NCI-H69 (cell line): ENCODE measurements around the gene HADH.
"Not testable (repeated sequence)": the region's sequence is repeated elsewhere in the genome, so short reads cannot be mapped to it uniquely, and the experiment has no call there.

Experiments
- DNase-seq: peaks from one replicate; lab custom pipeline; 2025; lab: John Stamatoyannopoulos, UW

The HADH gene

DNA sequence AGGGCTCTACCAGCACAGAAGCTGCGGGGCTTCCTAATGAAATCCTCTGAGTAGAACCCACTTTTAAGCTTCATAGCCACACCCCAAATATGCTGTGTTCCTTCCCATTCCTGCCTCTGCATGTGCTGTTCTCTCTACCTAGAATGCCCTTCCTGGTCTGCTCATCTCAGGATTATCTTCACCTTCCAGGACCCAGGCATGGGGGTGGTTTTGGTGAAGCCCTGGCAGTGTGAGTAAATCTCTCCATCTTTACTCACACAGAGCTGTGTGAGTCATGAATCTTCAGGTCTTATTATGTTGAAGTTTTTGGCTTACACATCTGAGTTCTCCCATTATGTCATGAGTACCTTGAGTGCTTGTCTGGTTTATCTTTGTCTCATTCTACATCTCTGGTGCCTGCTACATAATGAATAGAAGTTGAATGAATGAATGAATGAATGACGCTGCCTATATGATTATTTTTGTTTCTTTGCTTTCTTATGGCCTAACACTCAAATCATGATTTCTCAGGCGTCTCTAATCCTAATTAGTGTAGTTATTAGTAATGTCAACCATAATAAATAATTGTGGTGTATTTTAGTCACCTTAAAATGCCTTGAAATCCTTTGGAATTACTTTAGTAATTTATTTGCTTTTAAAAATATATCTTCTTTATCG is 41.9 kb downstream of the HADH start:
- no peak for DNase-seq

DNA sequence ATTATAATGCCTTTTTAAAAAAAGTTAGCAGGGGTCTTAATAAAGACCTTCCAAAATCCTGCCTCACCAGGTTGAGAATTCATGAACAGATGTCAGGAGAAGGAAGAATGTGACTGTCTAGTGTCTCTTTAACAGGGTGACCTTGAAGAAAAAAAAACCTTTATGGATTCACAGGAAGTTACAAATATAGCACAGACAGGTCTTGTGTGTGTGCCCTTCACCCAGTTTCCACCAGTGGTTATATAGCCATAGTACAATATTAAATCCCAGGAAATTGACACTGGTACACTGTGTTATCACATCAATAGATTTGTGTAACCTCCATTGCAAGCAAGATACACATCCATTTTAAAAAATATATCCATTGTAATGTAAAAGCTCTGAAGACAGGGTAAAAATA is 43.7 kb downstream of the HADH start:
- DNase-seq = no peak

DNA sequence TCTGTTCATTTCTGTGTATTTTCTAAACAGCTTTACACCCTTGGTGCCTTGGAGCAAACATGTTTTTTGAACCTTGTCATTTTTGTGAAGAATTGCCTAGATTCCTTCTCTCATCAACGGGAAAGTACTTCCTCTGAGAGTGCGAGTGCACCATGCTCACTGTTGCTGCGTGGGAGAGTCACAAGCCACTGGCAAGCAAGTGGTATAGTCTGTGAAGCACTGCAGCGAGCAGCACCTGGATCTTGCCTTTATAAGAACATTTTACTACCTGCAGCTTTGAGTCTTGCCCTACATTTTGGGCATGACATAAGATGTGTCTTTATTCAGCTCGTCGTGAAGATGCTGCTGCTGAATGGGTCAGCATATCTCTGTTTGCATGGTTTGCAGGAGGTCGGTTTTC is 44.9 kb downstream of the HADH start:
- DNase-seq = no peak

DNA sequence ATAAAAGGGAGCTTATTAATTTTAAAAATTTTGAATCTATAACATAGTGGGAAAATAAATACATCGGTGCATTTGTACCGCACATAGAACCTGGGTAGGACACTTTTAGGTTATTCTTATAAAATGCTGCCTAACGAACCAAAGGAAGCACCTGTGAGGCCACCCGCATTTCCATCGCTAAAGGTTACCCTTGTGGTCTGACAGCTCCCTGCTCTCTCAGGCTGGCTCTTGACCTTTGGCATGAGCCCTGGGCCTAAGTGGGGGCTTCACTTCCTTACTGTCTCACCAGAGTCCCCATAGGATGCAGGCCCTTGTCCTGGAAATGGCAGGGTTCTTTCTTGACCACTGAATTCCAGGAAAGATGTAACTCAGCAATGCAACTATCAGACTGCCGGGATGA is 46.0 kb downstream of the HADH start:
- DNase-seq = no peak

DNA sequence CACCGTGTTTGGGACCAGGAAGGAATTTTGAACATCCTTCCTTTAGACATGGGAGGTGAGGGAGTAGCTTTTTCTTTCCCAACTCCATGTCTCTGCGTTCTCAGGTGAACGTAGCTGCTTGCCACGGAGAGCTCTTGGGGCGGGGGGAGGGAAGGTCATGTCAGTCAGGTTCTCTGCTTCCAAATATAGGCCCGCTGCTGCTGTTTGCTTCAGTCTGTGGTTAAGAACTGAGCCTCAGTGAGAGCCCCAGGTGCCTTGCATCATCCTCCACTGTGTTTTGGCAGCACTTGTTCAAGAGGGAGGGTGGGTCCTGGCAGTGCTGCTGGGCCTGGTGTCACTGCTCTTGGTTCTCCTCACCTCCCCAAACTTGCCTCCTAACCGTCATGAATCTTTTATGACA is 46.5 kb downstream of the HADH start:
- DNase-seq = no peak

DNA sequence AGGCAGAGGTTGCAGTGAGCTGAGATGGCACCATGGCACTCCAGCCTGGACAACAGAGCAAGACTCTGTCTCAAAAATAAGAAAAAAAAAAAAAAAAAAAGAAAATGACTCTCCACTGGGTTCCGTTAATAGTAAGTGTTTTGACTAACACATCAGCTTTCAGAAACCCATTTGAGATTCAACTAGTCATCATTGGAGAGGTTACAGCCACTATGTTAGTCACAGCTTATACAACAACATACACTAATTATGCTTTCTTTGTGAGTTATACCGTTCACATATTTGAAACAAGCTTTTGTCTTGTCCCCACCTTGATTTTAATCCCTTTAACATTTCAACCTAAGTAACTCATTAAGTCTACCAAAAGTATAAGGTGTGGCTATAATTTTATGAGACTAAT is 48.2 kb downstream of the HADH start:
- no peak for DNase-seq

DNA sequence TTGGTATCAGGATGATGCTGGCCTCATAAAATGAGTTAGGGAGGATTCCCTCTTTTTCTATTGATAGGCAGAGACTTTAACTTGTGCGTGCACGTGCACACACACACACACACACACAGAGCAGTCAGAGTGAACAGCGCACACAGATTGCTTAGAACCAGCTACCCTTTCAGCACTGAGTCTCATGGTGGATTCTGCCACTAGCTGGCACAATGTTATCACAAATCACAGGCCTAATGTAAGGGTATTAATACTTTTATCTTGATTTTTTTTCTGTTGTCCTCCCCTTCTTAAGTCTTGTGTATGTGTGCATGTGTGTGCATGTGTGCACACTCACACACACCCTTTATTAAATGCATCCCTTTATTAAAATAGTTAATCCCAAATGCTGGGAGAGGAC is 53.2 kb downstream of the HADH start:
- DNase-seq = peak; percentile 5

DNA sequence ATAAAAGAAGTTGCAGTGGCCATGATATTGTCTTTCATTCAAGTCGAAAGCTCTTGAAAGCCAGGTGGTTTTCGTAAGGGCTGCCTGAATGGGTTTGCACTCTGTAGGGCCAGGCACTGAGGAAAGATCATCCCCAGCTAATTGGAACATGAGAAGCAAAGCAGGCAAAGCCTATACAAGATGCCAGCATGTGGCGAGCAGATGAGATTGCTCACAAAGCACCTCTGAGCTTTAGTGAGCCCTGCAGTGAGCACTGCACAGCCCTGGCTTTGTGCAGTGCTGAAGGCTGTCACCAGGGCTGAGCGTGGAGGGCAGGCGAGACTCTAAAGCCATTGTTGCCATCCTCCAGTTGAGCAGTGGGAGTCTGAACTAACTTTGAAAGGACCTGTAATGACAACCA is 53.8 kb downstream of the HADH start:
- peak; percentile 64 for DNase-seq

DNA sequence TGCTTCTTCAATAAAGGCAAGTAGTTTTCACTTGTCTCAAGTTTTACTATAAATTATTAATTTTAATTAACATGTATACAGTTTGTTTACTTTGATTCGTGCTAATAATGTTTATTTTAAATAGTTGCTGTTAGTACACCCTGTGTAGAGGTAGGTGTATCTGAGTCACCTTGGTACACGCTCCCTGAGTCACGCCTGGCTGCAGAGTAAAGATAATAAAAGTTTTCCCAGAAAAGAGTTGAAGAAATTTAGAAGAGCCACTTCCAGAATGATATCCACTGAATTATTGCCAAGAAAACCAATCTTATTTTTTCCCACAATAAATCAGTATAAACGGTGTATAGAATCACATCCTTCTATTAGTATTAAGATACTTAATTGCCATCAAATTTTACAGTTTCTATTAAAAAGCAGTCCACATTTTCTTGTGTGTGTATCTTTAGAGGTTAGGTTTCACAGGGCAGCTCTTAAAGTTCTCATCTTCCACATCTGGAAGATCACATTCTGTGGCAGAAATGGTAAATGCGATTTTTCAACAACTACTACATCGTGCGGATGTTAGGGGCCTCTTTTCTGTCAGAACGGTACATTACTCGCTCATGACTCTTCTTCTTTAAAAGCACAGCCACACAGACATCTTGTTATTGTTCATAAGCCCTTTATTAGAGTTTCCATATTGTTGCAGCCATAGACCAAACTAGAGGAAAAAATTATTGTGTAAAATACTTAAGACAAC is 55.4 kb downstream of the HADH start:
- no peak for DNase-seq

DNA sequence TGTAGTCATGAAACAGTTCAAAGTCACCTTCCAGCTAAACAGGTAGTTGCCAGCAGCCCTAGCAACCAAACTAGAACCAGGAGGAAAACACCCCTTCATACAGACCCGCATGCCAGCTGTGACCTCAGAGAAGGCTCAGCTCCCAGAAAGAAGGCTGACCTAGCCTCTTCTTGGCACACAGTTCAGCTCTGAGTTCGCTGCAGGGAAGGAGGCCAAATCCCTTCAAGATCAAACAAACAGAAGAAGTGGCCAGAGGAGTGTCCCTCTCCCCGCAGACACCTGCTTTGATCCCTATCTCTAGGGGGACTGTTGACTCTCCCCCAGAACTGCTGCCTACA is 56.0 kb downstream of the HADH start:
- DNase-seq = peak; percentile 11

DNA sequence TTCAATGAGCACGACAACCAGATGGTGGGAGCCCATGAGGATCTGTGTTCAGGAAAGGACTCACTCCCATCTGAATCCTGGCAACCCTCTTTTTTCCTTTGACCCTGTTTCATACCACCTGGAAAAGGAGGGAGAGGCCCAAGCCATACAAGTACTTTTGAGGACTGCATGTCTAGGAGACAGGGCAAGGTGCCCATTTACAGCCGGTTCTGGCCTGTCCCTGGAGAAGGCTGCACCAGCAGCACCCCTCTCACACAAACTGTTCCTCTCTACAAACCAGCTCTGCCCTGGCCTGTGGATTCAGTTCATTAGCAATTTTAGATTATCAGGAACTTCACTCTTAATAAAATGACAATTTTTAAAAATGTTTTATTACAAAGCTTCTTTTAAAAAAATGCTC is 57.5 kb downstream of the HADH start:
- no peak for DNase-seq

DNA sequence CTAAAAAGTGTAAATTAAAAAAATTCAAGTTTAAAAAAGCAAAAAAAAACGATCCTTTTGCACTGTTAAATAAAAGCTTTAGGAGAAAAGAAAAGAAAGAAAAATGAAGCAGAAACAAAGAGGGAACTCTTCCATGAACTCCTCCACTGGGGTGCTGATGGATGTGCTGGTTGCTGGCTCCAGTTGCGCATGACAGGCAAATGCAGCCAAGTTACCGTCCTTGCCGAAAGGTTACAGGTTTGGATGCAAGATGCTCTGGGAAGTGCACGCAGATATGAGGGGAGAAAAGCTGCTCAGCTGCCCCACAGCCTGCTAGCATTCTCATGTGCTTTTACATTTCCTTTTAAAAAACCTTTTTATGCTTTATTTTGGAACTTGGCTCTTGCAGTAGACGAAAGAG is 58.5 kb downstream of the HADH start:
- no peak for DNase-seq

DNA sequence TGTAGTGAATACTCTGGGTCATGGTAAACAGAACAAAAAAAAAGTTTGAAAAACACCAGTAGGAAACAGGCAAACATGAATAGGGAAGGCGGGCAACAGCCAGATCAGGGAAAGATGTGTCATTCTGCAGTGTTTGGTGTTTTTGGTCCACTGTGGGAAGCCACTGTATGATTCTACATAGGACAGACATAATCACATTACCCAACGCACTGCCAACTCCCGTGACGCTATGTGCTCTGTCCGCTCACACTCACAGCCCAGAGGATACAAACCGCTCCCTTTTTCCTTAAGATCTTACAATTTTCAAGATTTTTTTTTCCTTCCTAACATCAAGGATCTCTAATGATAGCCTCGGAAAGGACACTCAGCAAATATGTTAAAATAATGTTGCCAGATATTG is 59.3 kb downstream of the HADH start:
- no peak for DNase-seq

DNA sequence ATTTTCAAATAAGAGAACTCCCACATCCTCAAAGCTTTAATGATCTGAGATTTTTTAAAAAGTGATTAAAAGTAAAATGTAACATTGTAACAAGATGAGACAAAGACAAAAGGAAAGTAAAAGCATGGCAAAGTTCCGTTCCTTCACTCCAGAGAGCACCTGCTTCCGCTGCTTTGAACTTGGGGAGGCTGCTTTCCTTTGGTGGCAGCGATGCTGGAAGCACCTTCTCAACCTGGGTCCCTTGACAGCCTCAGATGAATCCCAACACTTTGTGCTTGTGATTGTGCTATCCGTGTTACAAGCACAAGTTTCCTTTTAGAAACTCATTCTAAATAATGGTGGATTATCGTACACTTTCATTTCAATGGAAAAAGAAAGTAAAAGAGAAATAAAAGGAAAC is 59.7 kb downstream of the HADH start:
- no peak for DNase-seq

DNA sequence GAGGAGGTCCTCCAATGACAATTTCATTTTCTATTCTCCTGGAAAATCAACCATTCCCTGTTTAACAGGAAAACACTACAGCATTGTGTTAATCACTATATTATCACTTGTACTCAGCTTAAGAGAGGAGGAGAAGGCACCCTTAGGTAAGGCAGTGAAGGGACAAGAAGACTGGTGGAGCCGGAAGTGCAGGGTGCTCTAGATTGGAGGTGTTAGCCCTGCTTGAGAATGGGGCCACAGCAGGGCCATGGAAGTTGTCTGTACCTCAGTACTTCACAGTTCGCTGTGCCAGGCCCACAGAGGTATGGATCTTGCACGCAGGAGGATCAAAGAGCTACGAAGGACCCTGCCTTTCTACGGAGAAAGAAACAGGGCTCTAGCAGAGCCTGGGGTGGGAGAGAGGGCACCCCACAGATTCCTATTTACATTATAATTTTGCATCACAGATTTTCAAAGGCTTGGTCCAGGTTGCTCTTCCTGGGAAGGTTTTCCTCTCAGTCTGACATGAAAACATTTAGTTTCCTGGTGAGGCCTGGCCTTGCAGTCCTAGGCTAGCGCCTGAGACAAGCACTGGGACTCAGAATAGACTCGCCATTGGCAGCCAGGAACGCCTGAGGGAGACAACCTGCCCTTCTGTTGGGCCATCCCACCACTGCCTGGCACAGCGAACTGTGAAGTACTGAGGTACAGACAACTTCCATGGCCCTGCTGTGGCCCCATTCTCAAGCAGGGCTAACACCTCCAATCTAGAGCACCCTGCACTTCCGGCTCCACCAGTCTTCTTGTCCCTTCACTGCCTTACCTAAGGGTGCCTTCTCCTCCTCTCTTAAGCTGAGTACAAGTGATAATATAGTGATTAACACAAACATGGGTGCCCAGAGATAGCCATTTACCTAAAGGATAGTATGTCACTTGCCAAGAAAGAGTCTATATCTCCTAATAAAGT is 60.8 kb downstream of the HADH start:
- DNase-seq = not testable (repeated sequence)

DNA sequence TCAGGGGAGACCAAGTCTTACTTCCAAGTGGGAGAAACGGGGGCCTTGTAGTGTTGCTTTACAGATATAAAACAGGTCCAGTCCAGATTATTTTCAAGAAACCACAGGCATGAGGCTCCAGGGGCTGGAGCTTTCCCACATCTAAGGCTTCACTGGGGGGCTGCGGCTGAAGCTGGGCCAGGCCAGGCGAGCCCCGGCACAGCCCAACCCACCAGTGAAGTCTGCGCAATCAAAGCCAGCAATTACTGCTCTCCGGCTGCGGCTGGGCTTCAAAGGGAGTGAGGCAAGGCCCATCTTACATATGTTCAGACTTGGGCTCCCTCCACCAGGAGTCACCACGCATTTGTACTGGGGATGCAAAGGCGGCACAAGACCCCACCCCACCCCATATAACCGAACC is 61.7 kb downstream of the HADH start:
- no peak for DNase-seq

DNA sequence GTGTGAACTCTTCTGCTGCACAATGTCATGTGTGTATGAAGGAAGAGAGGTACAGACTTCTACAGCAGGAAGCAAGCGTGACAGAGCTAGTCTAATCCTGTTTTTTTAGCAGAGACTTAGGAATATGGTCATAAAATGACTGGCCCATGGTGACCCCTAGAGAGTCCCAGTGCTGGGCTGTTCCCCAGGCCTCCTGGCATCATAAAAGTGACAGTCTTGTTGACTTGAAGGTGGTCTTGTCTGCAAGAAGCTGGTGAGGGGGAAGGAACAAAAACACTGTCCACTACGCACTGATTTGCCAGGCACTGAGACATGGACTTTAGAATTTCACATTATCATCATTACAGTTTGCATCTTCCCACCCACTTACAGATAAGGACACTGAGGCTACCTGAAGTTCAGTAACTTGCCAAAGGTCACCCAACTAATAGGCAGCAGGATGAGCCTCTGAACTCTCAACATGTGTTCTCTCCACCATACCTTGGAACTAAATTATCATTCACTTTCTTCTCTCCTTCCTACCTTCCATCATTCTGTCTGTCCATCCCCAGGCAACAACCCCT is 63.0 kb downstream of the HADH start:
- DNase-seq = no peak

DNA sequence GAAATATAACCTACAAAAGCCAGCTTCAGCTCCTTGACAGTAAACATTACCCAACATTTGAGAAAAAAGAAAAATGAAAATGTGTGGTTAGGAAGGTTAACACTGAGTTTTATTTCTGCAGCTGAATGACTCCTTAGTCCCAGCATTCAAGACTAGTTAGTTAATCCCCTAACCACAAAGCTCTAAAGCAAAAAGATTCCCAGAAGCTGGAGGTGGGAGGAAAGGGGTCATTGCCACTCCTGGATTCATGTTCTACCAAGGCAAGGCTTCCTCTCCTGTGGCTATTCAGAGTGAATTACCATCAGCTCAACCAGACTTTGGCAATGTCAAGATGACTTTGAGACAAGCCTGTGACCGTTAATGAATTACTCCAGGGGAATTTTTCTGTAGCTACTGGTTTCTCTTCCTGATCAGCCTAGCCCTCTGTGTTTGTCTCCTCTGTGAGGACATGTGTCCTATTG is 63.6 kb downstream of the HADH start:
- no peak for DNase-seq

DNA sequence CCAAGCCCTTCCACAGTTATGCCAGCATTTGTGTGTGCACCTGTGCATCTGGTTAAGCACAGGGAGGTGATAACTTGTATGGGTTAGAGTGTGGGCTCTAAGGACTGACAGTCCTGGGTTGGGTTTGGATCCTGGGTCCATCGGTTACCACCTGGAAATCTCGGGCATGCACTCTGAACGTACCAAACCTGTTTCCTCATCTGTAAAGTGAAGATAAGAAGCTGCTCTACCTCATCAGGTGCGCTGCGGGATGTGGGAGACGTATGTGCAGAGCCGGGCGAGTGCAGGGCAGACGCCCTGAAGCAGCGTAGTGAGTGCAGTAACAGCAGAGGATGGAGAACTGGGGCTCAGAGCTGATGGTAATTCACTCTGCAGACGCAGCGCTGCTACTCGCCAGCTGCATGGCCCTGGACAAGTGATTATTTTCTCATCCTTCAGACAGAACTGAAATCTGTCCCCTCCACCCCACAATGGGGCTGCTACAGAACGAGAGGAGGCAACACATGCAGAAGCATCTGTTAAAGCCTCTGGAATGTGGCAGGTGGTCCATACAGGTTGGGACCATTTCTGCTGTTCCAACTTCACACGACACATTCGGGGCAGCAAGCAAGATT is 64.4 kb downstream of the HADH start:
- no peak for DNase-seq

DNA sequence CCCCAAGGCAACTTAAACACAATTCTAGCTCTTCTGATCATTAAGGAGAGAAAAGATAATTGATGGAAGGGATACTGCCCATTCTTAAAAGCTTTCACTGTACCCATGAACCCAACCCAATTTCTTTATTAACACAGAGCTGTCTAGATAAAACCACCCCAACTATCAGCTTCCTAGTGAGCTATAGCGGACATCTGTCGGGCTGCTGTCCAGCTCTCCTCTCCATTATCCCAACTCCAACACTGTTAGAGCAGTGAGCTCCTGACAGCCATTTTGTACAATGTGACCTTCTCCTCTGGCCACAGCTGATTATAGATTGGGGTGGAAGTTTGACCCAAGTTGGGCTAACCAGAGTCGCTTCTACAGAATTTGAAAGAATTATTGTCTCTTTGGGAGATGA is 66.1 kb downstream of the HADH start:
- DNase-seq = no peak

DNA sequence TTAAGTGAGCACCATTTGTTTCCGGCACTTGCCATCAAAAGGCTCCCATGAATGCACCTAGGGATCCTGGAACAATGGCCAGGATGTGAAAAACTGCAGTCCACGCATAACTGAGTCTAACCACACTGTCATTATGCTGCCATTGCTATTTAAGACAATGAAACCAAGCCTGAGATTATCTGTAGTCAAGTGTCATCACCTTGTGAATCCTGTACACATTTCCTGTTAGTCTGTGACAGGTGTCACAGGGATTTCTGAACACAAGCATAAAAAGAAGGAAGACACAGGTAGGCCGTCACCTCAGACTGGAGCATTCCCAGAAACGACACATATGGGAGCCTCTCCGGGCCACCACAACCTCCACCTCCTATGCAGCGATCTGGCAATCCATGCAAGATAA is 66.7 kb downstream of the HADH start:
- no peak for DNase-seq
